ENCODE data around the gene EIF4G3. TPM values are rescaled to one million over a fixed set of nuclear protein-coding genes. Genes with fewer than 3 reads are reported as not detected.

Gene EIF4G3
- total RNA-seq, 1 experiment from 2014 or later, result 72.0 TPM

DNA sequence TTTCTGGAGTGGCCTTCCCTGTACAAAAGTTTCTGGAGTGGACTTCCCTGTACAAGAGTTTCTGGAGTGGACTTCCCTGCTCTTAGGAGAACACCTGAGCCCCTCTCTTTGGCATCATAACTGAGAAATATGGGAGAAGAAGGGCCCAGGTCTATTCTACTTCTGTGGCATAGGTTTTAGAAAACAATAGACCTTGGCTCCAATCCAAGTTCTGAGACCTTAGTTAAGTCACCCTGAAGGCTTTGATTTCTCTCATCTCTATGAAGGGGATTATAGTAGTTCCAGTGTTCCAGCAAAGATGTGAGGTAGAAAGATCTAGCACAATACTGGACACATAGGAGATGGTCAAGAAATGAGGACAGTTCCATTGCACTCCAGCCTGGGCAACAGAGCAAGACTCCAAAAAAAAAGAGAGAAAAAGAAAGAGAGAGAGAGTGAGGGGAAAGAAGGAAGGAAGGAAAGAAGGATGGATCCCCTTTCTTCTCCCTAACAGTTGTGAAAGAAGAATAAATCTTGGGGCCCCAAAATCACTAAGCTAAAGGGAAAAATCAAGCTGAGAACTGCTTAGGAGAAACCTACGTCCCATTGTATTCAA is 13.3 kb upstream of the EIF4G3 start:
- Histone ChIP-seq H4K91ac (ENCODE audit: insufficient read length, low read depth, low read length) (no peak overlapping the region), H3K18ac (ENCODE audit: insufficient read length, low read depth, low read length) (no peak overlapping the region), H3K4ac (ENCODE audit: low read depth, low read length) (no peak overlapping the region), H3K9ac (ENCODE audit: extremely low read depth, insufficient read length, low read length) (no peak overlapping the region), H4K8ac (replicated peaks; ENCODE audit: insufficient read length, low read depth, low read length) (no peak overlapping the region), H3K14ac (ENCODE audit: insufficient read depth, low read length) (no peak overlapping the region), H4K5ac (ENCODE audit: insufficient read length, low read depth, low read length) (no peak overlapping the region), H3T11ph (ENCODE audit: low read length) (no peak overlapping the region), H3K79me2 (ENCODE audit: insufficient read depth, low read length) (no peaks in the 10 kb centered on the region), H2BK12ac (ENCODE audit: insufficient read length, low read depth, low read length) (no peak overlapping the region), H2BK15ac (ENCODE audit: low read depth, low read length) (no peak overlapping the region), H3K23me2 (ENCODE audit: insufficient read length, low read depth, low read length, poor library complexity, severe bottlenecking) (no peaks in the 10 kb centered on the region), H3K56ac (ENCODE audit: insufficient read length, low read depth, low read length) (no peak overlapping the region), H2AFZ (ENCODE audit: low read length) (no peak overlapping the region), H2AK5ac (ENCODE audit: insufficient read length, low read length) (no peak overlapping the region), H3K79me1 (ENCODE audit: insufficient read depth, low read depth, low read length, poor library complexity, severe bottlenecking) (no peaks in the 10 kb centered on the region), H4K20me1 (ENCODE audit: control insufficient read depth, insufficient read depth, insufficient read length) (no peaks in the 10 kb centered on the region), H2BK20ac (ENCODE audit: low read depth, low read length, poor library complexity, severe bottlenecking) (no peak overlapping the region), H3K4me1 (ENCODE audit: insufficient read depth, low read length) (no peaks in the 10 kb centered on the region), H3K27ac (ENCODE audit: insufficient read length, low read depth, low read length) (no peak overlapping the region), H3K4me2 (ENCODE audit: insufficient read depth, insufficient read length, low read length) (no peak overlapping the region), H2BK5ac (ENCODE audit: insufficient read length, low read length) (no peak overlapping the region), H3K9me3 (ENCODE audit: control insufficient read depth, low read depth, low read length) (no peaks in the 10 kb centered on the region), H3K23ac (ENCODE audit: insufficient read length, low read depth, low read length) (no peak overlapping the region), H2BK120ac (ENCODE audit: low read depth, low read length, poor library complexity, severe bottlenecking) (no peak overlapping the region), H3K27me3 (ENCODE audit: insufficient read depth, low read length) (peaks cover 61% of the 10 kb centered on the region)
- Mint-ChIP-seq H3K27ac (no peak overlapping the region), H3K4me1 (peaks cover 0 to 2% of the 10 kb centered on the region in 2 experiments; a peak in 1 of 4 replicates), H3K4me3 (no peak overlapping the region; a peak in 1 of 5 replicates), H3K9me3 (peaks cover 1 to 8% of the 10 kb centered on the region in 2 experiments; a peak in 2 of 5 replicates), H3K36me3 (ENCODE audit: insufficient read depth in 1 of 3, low read depth in 3 of 3) (no peaks in the 10 kb centered on the region), H3K27me3 (ENCODE audit: low read depth) (peaks cover 97% of the 10 kb centered on the region)
- no CpG with 5 or more reads among the region's 1 CpG for WGBS (ENCODE audit: extremely low coverage, insufficient read length, low lambda C conversion rate)
- TF ChIP-seq, protein P1, sequence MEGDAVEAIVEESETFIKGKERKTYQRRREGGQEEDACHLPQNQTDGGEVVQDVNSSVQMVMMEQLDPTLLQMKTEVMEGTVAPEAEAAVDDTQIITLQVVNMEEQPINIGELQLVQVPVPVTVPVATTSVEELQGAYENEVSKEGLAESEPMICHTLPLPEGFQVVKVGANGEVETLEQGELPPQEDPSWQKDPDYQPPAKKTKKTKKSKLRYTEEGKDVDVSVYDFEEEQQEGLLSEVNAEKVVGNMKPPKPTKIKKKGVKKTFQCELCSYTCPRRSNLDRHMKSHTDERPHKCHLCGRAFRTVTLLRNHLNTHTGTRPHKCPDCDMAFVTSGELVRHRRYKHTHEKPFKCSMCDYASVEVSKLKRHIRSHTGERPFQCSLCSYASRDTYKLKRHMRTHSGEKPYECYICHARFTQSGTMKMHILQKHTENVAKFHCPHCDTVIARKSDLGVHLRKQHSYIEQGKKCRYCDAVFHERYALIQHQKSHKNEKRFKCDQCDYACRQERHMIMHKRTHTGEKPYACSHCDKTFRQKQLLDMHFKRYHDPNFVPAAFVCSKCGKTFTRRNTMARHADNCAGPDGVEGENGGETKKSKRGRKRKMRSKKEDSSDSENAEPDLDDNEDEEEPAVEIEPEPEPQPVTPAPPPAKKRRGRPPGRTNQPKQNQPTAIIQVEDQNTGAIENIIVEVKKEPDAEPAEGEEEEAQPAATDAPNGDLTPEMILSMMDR (conservative IDR thresholded peaks at IDR 0.05), result no peak
- no peak for DNase-seq
